Measurements from ENCODE around the gene CTAG2. TPM values are rescaled to one million over a fixed set of nuclear protein-coding genes. Genes with fewer than 3 reads are reported as not detected.

Gene CTAG2
- total and polyA plus RNA-seq, 4 donors, result not detected

- Histone ChIP-seq H3K27ac (ENCODE audit: low read depth in 1 of 2, low read length in 2 of 2) (no peak overlapping the region), H3K9ac (ENCODE audit: low read depth in 1 of 2, low read length in 2 of 2) (no peak overlapping the region), H3K36me3 (ENCODE audit: control insufficient read depth in 4 of 4, insufficient read depth in 3 of 4, low read depth in 1 of 4, low read length in 3 of 4) (no peaks in the 10 kb centered on the region), H3K9me3 (ENCODE audit: control insufficient read depth in 4 of 4, low read length in 3 of 4) (peaks cover 0 to 4% (median 1%) of the 10 kb centered on the region in 4 donors), H3K27me3 (ENCODE audit: control insufficient read depth in 4 of 4, insufficient read depth in 4 of 4, low read length in 3 of 4) (no peaks in the 10 kb centered on the region), H3K4me3 (ENCODE audit: low read depth in 1 of 3, low read length in 3 of 3) (no peak overlapping the region), H3K4me1 (ENCODE audit: control insufficient read depth in 4 of 4, insufficient read depth in 4 of 4, low read length in 3 of 4) (no peaks in the 10 kb centered on the region)
- 86% methylated on average over 4 of the region's 4 CpGs for WGBS
- TF ChIP-seq FOXA2 (IDR thresholded peaks at IDR 0.05), result no peak
- DNase-seq (ENCODE audit: low spot score), result no peak
Measured at GRCh38 chrX:154661170-154661569, 7.8 kb upstream of the CTAG2 start.

GRCh38 chrX:154660541-154660940 is 7.2 kb upstream of the CTAG2 start:
- H3K9me3 ChIP-seq (ENCODE audit: control insufficient read depth in 4 of 4, low read length in 3 of 4), result peaks cover 0 to 4% (median 1%) of the 10 kb centered on the region in 4 donors
- no peak overlapping the region for H3K4me3 ChIP-seq (ENCODE audit: low read depth in 1 of 3, low read length in 3 of 3)
- WGBS, result 84% methylated on average over 6 of the region's 6 CpGs
- H3K9ac ChIP-seq (ENCODE audit: low read depth in 1 of 2, low read length in 2 of 2), result no peak overlapping the region
- no peak overlapping the region for H3K27ac ChIP-seq (ENCODE audit: low read depth in 1 of 2, low read length in 2 of 2)
- no peak for DNase-seq (ENCODE audit: low spot score)
- no peaks in the 10 kb centered on the region for H3K36me3 ChIP-seq (ENCODE audit: control insufficient read depth in 4 of 4, insufficient read depth in 3 of 4, low read depth in 1 of 4, low read length in 3 of 4)
- H3K4me1 ChIP-seq (ENCODE audit: control insufficient read depth in 4 of 4, insufficient read depth in 4 of 4, low read length in 3 of 4), result no peaks in the 10 kb centered on the region
- no peak for TF ChIP-seq HNF4A (conservative IDR thresholded peaks at IDR 0.05)
- no peaks in the 10 kb centered on the region for H3K27me3 ChIP-seq (ENCODE audit: control insufficient read depth in 4 of 4, insufficient read depth in 4 of 4, low read length in 3 of 4)

- 93% methylated on average over 11 of the region's 11 CpGs for WGBS
- Histone ChIP-seq H3K27ac (ENCODE audit: low read depth in 1 of 2, low read length in 2 of 2) (no peak overlapping the region), H3K9me3 (ENCODE audit: control insufficient read depth in 4 of 4, low read length in 3 of 4) (peaks cover 0 to 4% (median 1%) of the 10 kb centered on the region in 4 donors), H3K4me1 (ENCODE audit: control insufficient read depth in 4 of 4, insufficient read depth in 4 of 4, low read length in 3 of 4) (no peaks in the 10 kb centered on the region), H3K4me3 (ENCODE audit: low read depth in 1 of 3, low read length in 3 of 3) (no peak overlapping the region), H3K36me3 (ENCODE audit: control insufficient read depth in 4 of 4, insufficient read depth in 3 of 4, low read depth in 1 of 4, low read length in 3 of 4) (no peaks in the 10 kb centered on the region), H3K27me3 (ENCODE audit: control insufficient read depth in 4 of 4, insufficient read depth in 4 of 4, low read length in 3 of 4) (no peaks in the 10 kb centered on the region), H3K9ac (ENCODE audit: low read depth in 1 of 2, low read length in 2 of 2) (no peak overlapping the region)
- TF ChIP-seq FOXA1 (IDR thresholded peaks at IDR 0.05), result no peak
- TF ChIP-seq RAD21 (IDR thresholded peaks at IDR 0.05), result no peak
- no peak for TF ChIP-seq CTCF (IDR thresholded peaks at IDR 0.05; ENCODE audit: low read depth, low read length, missing input control)
- no peak for DNase-seq (ENCODE audit: low spot score)
Measured at GRCh38 chrX:154658957-154659356, 5.6 kb upstream of the CTAG2 start.

GRCh38 chrX:154658187-154658586 is 4.8 kb upstream of the CTAG2 start:
- H3K27me3 ChIP-seq (ENCODE audit: control insufficient read depth in 4 of 4, insufficient read depth in 4 of 4, low read length in 3 of 4), result no peaks in the 10 kb centered on the region
- H3K9me3 ChIP-seq (ENCODE audit: control insufficient read depth in 4 of 4, low read length in 3 of 4), result peaks cover 0 to 4% (median 1%) of the 10 kb centered on the region in 4 donors
- DNase-seq (ENCODE audit: low spot score), result no peak
- no peak overlapping the region for H3K27ac ChIP-seq (ENCODE audit: low read depth in 1 of 2, low read length in 2 of 2)
- no peaks in the 10 kb centered on the region for H3K36me3 ChIP-seq (ENCODE audit: control insufficient read depth in 4 of 4, insufficient read depth in 3 of 4, low read depth in 1 of 4, low read length in 3 of 4)
- no peaks in the 10 kb centered on the region for H3K4me1 ChIP-seq (ENCODE audit: control insufficient read depth in 4 of 4, insufficient read depth in 4 of 4, low read length in 3 of 4)
- WGBS, result 92% methylated on average over 12 of the region's 12 CpGs
- TF ChIP-seq HNF4A (conservative IDR thresholded peaks at IDR 0.05) (no peak), GABPA (IDR thresholded peaks at IDR 0.05 in 1 of 2, conservative IDR thresholded peaks at IDR 0.05 in 1 of 2) (no peak), NR2F2 (IDR thresholded peaks at IDR 0.05) (no peak), SP1 (IDR thresholded peaks at IDR 0.05) (no peak), HNF4G (IDR thresholded peaks at IDR 0.05) (no peak), RAD21 (IDR thresholded peaks at IDR 0.05) (no peak), YY1 (IDR thresholded peaks at IDR 0.05) (no peak), FOXA1 (IDR thresholded peaks at IDR 0.05) (no peak), ATF3 (IDR thresholded peaks at IDR 0.05) (no peak), RXRA (IDR thresholded peaks at IDR 0.05) (no peak)
- no peak overlapping the region for H3K4me3 ChIP-seq (ENCODE audit: low read depth in 1 of 3, low read length in 3 of 3)
- no peak overlapping the region for H3K9ac ChIP-seq (ENCODE audit: low read depth in 1 of 2, low read length in 2 of 2)

Data from liver (tissue), 9 donors.